B cell (primary cell): ENCODE data around the gene NDUFS6. TPM values are rescaled to one million over a fixed set of nuclear protein-coding genes. Genes with fewer than 3 reads are reported as not detected.

ENCODE experiments used
- ATAC-seq: fragments of 200-7000 bp; cut with Tn5 transposase; one replicate; pipeline ENCODE4 v1.10.0; 2021; ENCODE audit warnings: low read depth, mild to moderate bottlenecking, moderate number of reproducible peaks, moderate library complexity
- CTCF ChIA-PET: fragments of 350-600 bp; sonication (Branson Sonifier 250); formaldehyde crosslinking; loops from one replicate; lab custom pipeline; 2021; ENCODE audit warnings: antibody characterized with exemption, inconsistent platforms; lab: Charles Lee
- POLR2A ChIA-PET: fragments of 350-600 bp; sonication (Branson Sonifier 250); formaldehyde crosslinking; loops from one replicate; lab custom pipeline; 2021; ENCODE audit warnings: antibody characterized with exemption; lab: Charles Lee
- DNase-seq: peaks from one replicate; pipeline ENCODE4 v3.0.0; 2013
- H2AFZ ChIP-seq: 2 replicates; pipeline ENCODE4 v1.6.1; 2012; ENCODE audit warnings: mild to moderate bottlenecking, low read depth, low read length; ENCODE audit not compliant: insufficient read depth, poor library complexity, severe bottlenecking
- H3K27ac ChIP-seq, 2 donors: 1 replicate in 1 of 2; 2 replicates in 1 of 2; pipeline ENCODE4 v1.5.1; 2012 to 2013; ENCODE audit warnings: low read length in 2 of 2, mild to moderate bottlenecking in 2 of 2, moderate library complexity in 1 of 2
- H3K27me3 ChIP-seq, 4 experiments: fragments of 200-600 bp in 1 of 4; sonication (generic) in 1 of 4; replicated peaks in 1 of 4; 1 replicate in 2 of 4; 2 replicates in 2 of 4; pipeline versions ENCODE4 v1.6.1 to v1.7.0; 2013 to 2016; ENCODE audit warnings: low read length in 3 of 4, mild to moderate bottlenecking in 2 of 4, mixed read lengths in 1 of 4, moderate library complexity in 1 of 4; ENCODE audit not compliant: insufficient read depth in 4 of 4, control insufficient read depth in 3 of 4; ENCODE audit errors: control extremely low read depth in 1 of 4
- H3K36me3 ChIP-seq, 2 experiments: replicated peaks in 1 of 2; 1 replicate in 1 of 2; 2 replicates in 1 of 2; pipeline versions ENCODE4 v1.6.1 to v1.7.1; 2013; ENCODE audit warnings: low read length in 1 of 2; ENCODE audit not compliant: insufficient read depth in 2 of 2, control insufficient read depth in 1 of 2; ENCODE audit errors: control extremely low read depth in 1 of 2, extremely low read depth in 1 of 2
- H3K4me1 ChIP-seq, 2 donors: fragments of 200-600 bp in 1 of 2; sonication (generic) in 1 of 2; 1 replicate in 1 of 2; 2 replicates in 1 of 2; pipeline versions ENCODE4 v1.5.1 to v1.6.1; 2013 to 2017; ENCODE audit warnings: low read length in 2 of 2; ENCODE audit not compliant: control insufficient read depth in 2 of 2, insufficient read depth in 2 of 2
- H3K4me2 ChIP-seq: replicated peaks from 2 replicates; pipeline ENCODE3; 2012; ENCODE audit warnings: mild to moderate bottlenecking, low read depth, low read length; ENCODE audit not compliant: poor library complexity, severe bottlenecking
- H3K4me3 ChIP-seq, 5 experiments: fragments of 200-600 bp in 1 of 5; sonication (generic) in 1 of 5; 1 replicate in 3 of 5; 2 replicates in 2 of 5; pipeline versions ENCODE4 v1.5.1 to v1.7.0; 2011 to 2016; ENCODE audit warnings: low read length in 4 of 5, mild to moderate bottlenecking in 4 of 5, low read depth in 2 of 5, control low read depth in 1 of 5, moderate library complexity in 1 of 5; ENCODE audit not compliant: insufficient read depth in 1 of 5; ENCODE audit errors: control extremely low read depth in 1 of 5, extremely low read depth in 1 of 5
- H3K79me2 ChIP-seq: fragments of 200-600 bp; sonication (generic); one replicate; pipeline ENCODE4 v1.6.0; 2016; ENCODE audit warnings: low read length; ENCODE audit not compliant: control insufficient read depth, insufficient read depth
- H3K9ac ChIP-seq: fragments of 200-600 bp; sonication (generic); 2 replicates; pipeline ENCODE4 v1.6.1; 2017; ENCODE audit warnings: mild to moderate bottlenecking, low read length, moderate library complexity
- H3K9me3 ChIP-seq, 3 donors: one replicate each; pipeline versions ENCODE4 v1.6.1 to v1.7.1; 2013; ENCODE audit warnings: low read length in 2 of 3; ENCODE audit not compliant: control insufficient read depth in 2 of 3, insufficient read depth in 1 of 3; ENCODE audit errors: control extremely low read depth in 1 of 3
- H4K20me1 ChIP-seq: 2 replicates; pipeline ENCODE4 v1.6.0; 2012; ENCODE audit warnings: mild to moderate bottlenecking, low read length; ENCODE audit not compliant: insufficient read depth, control insufficient read depth, poor library complexity, severe bottlenecking
- H3K27ac Mint-ChIP-seq: one replicate; pipeline ENCODE4 v1.8.0; 2021; ENCODE audit warnings: mixed read lengths
- H3K27me3 Mint-ChIP-seq: one replicate; pipeline ENCODE4 v1.8.0; 2021; ENCODE audit warnings: mixed read lengths
- H3K4me1 Mint-ChIP-seq: one replicate; pipeline ENCODE4 v1.8.0; 2021; ENCODE audit warnings: mixed read lengths
- H3K4me3 Mint-ChIP-seq: one replicate; pipeline ENCODE4 v1.8.0; 2021; ENCODE audit warnings: mixed read lengths
- H3K9me3 Mint-ChIP-seq: one replicate; pipeline ENCODE4 v1.8.0; 2022; ENCODE audit warnings: mixed read lengths; ENCODE audit not compliant: insufficient read depth
- EZH2 ChIP-seq: IDR thresholded peaks from 2 replicates; pipeline ENCODE4 v1.6.1; 2012; ENCODE audit warnings: borderline replicate concordance, low read depth, mild to moderate bottlenecking, moderate library complexity, low read length; ENCODE audit not compliant: insufficient read depth, poor library complexity, severe bottlenecking
- WGBS: methylation state at CpG from one replicate; pipeline ENCODE4 v1.1.5; 2013; ENCODE audit warnings: missing lambda C conversion rate; ENCODE audit not compliant: insufficient coverage; 5-methylcytosine and 5-hydroxymethylcytosine counted together
- intact Hi-C: fragments of 100-400 bp; cut with micrococcal nuclease; formaldehyde crosslinking; loops from one replicate; pipeline ENCODE4 v1.10.0; 2022
- polyA plus RNA-seq: library from polyadenylated mRNA; depleted of rRNA; stranded (reverse); fragments of >200 nt; gene quantifications from 2 replicates; pipeline ENCODE4 v1.2.3, GENCODE V29; 2012
- total RNA-seq, 2 donors: library from RNA; stranded (reverse); fragments of 120-200 nt in 1 of 2; gene quantifications; 1 replicate in 1 of 2; 2 replicates in 1 of 2; pipeline versions ENCODE4 v1.2.3 to v1.2.4, GENCODE V29; 2013 to 2022
- TF ChIP-seq, protein P1 (sequence below): fragments of 200-600 bp; IDR thresholded peaks from one replicate; pipeline ENCODE4 v1.8.0; 2022; ENCODE audit warnings: antibody characterized with exemption, mild to moderate bottlenecking

The NDUFS6 gene
- total and polyA plus RNA-seq, 2 donors (not counting 1 experiment from before 2014, with no cell fraction given): 16.9 to 18.0 TPM

GRCh38 chr5:1765141-1765879 lies 35.9 kb upstream of the NDUFS6 start:
- Histone ChIP-seq H3K4me3 (no peak overlapping the region), H3K79me2 (no peaks in the 10 kb centered on the region), H3K27ac (no peak overlapping the region), H4K20me1 (no peaks in the 10 kb centered on the region), H2AFZ (no peak overlapping the region), H3K4me2 (peak overlapping the region; percentile 23), H3K36me3 (no peaks in the 10 kb centered on the region), H3K27me3 (peaks cover 0 to 25% (median 5%) of the 10 kb centered on the region in 4 experiments), H3K9ac (no peak overlapping the region), H3K4me1 (peaks cover 3 to 6% of the 10 kb centered on the region in 2 donors), H3K9me3 (peaks cover 0 to 10% (median 0%) of the 10 kb centered on the region in 3 donors)
- Mint-ChIP-seq H3K9me3 (no peaks in the 10 kb centered on the region), H3K27ac (no peak overlapping the region), H3K27me3 (peaks cover 28% of the 10 kb centered on the region), H3K4me1 (no peaks in the 10 kb centered on the region), H3K4me3 (no peak overlapping the region)
- ATAC-seq: no peak
- DNase-seq: no peak
- ChIA-PET CTCF (no interaction called here), POLR2A (no interaction called here)
- WGBS: 61% methylated on average over 11 of the region's 15 CpGs
- no peak for TF ChIP-seq EZH2
- TF ChIP-seq, protein P1, sequence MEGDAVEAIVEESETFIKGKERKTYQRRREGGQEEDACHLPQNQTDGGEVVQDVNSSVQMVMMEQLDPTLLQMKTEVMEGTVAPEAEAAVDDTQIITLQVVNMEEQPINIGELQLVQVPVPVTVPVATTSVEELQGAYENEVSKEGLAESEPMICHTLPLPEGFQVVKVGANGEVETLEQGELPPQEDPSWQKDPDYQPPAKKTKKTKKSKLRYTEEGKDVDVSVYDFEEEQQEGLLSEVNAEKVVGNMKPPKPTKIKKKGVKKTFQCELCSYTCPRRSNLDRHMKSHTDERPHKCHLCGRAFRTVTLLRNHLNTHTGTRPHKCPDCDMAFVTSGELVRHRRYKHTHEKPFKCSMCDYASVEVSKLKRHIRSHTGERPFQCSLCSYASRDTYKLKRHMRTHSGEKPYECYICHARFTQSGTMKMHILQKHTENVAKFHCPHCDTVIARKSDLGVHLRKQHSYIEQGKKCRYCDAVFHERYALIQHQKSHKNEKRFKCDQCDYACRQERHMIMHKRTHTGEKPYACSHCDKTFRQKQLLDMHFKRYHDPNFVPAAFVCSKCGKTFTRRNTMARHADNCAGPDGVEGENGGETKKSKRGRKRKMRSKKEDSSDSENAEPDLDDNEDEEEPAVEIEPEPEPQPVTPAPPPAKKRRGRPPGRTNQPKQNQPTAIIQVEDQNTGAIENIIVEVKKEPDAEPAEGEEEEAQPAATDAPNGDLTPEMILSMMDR: no peak
- intact Hi-C loops: loop anchor here (10.0 kb wide), 1 partner anchor 269 kb away; no protein-coding TSS in a partner anchor

- Mint-ChIP-seq H3K27ac (no peak overlapping the region), H3K27me3 (peaks cover 30% of the 10 kb centered on the region), H3K4me3 (no peak overlapping the region), H3K4me1 (no peaks in the 10 kb centered on the region), H3K9me3 (no peaks in the 10 kb centered on the region)
- DNase-seq (no peak), ATAC-seq (no peak)
- H4K20me1 ChIP-seq: no peaks in the 10 kb centered on the region
- no peak overlapping the region for H3K9ac ChIP-seq
- no peak for TF ChIP-seq EZH2
- TF ChIP-seq, protein P1: no peak
- H3K27ac ChIP-seq: no peak overlapping the region
- H3K9me3 ChIP-seq: peaks cover 0 to 10% (median 0%) of the 10 kb centered on the region in 3 donors
- H3K4me1 ChIP-seq: peaks cover 3 to 6% of the 10 kb centered on the region in 2 donors
- no peak overlapping the region for H3K4me3 ChIP-seq
- intact Hi-C loops: loop anchor here (10.0 kb wide), 1 partner anchor 269 kb away; no protein-coding TSS in a partner anchor
- no peaks in the 10 kb centered on the region for H3K36me3 ChIP-seq
- peaks cover 0 to 25% (median 5%) of the 10 kb centered on the region in 4 experiments for H3K27me3 ChIP-seq
- CTCF ChIA-PET: no interaction called here
- H3K4me2 ChIP-seq: no peak overlapping the region
- H2AFZ ChIP-seq: no peak overlapping the region
- POLR2A ChIA-PET: no interaction called here
- 86% methylated on average over 3 of the region's 3 CpGs for WGBS
- H3K79me2 ChIP-seq: no peaks in the 10 kb centered on the region
Observed at GRCh38 chr5:1765880-1766235, 35.3 kb upstream of the NDUFS6 start.
